Activated T-cell treated with anti-CD3 and anti-CD28 coated beads, Interleukin-2, amount 50 U/mL, for 1 hour (primary cell): ENCODE data around the gene KIRREL2.
"Not testable (repeated sequence)": the region's sequence is repeated elsewhere in the genome, so short reads cannot be mapped to it uniquely, and the experiment has no call there.

Source experiments
- DNase-seq: peaks from one replicate; pipeline ENCODE4 v3.0.0-alpha.2; 2020

The KIRREL2 gene

DNA sequence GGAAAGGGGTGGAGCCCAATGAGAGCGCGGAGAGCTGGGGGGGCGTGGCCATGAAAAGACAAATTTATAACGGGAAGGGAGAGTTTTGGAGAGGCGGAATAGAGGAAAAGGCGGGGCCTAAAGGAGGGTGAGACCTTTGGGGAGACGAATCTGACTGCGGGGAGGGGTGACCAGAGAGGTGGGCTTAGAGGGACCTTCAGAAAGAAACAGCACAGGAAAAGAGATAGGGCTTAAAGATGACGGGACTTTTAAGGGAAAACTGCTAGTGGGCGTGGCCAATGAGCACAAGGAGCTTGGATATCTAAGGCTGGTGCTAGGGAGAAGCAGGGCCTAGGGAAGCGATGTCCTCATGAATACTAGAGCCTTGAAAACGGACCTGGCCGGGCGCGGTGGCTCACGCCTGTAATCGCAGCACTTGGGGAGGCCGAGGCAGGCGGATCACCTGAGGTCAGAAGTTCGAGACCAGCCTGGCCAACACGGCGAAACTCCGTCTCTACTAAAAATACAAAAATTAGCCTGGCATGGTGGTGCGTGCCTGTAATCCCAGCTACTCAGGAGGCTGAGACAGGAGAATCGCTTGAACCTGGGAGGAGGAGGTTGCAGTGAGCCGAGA lies 13.5 kb downstream of the KIRREL2 start:
- DNase-seq, result not testable (repeated sequence)

DNA sequence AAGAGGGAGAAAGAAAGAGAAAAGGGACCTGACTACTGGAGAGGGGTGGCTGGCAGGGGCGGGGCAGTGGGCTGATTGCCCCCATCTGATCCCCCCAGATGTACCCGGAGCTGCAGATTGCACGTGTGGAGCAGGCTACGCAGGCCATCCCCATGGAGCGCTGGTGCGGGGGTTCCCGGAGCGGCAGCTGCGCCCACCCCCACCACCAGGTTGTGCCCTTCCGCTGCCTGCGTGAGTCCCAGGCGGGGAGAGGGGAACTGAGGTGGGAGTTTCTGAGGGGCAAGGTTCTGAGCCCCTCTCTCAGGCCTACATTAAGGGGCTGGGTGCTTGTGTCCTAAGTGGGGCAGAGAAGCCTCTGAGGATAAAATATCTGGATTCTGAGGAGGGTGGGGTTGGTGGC lies 14.1 kb downstream of the KIRREL2 start:
- no peak for DNase-seq

DNA sequence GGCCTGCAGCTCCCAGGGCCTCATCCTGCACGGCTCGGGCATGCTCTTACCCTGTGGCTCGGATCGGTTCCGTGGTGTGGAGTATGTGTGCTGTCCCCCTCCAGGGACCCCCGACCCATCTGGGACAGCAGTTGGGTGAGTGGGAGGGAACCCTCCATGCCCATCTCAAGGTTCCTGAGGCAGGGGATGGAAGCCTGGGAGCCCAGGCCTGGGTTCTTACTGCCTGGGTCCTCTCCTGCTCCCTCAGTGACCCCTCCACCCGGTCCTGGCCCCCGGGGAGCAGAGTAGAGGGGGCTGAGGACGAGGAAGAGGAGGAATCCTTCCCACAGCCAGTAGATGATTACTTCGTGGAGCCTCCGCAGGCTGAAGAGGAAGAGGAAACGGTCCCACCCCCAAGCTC lies 14.9 kb downstream of the KIRREL2 start:
- DNase-seq, result no peak

DNA sequence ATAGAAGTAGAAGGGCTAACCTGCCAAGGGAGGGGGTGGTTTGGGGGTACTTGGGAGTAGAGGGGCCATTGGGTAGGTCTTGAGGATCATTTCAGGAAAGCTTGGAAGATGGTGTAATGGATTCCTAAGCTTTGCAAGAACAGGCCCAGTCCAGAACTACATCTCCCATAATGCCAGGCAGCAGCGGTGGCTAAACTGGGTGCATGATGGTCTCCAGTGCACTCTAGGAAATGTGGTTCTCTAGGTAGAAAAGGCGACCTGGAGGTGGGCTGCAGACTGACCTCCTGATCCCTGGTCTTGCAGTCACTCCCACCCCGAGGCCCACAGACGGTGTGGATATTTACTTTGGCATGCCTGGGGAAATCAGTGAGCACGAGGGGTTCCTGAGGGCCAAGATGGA lies 15.5 kb downstream of the KIRREL2 start:
- DNase-seq, result no peak

DNA sequence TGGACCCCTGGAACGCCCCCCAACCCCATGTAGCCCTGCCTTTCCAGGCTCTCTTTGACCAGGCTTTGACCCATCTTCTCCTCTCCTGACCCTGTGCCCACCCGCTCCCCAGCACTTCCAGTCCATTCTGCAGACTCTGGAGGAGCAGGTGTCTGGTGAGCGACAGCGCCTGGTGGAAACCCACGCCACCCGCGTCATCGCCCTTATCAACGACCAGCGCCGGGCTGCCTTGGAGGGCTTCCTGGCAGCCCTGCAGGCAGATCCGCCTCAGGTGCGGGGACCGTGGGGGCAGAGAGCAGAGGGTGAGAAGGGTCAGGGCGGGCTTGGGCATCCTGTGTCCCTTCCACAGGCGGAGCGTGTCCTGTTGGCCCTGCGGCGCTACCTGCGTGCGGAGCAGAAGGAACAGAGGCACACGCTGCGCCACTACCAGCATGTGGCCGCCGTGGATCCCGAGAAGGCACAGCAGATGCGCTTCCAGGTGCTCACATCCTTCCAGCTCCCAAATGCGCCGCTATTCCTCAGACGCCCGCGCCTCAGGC lies 17.8 kb downstream of the KIRREL2 start:
- DNase-seq, result no peak

DNA sequence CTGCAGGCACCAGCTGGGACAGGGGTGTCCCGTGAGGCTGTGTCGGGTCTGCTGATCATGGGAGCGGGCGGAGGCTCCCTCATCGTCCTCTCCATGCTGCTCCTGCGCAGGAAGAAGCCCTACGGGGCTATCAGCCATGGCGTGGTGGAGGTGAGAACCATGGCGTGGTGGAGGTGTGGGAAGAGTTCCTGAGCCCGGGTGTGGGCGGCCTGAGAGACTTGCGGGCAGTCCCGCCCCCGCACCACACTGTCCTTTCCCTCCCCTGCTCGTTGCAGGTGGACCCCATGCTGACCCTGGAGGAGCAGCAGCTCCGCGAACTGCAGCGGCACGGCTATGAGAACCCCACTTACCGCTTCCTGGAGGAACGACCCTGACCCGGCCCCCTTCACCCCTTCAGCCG lies 22.4 kb downstream of the KIRREL2 start:
- DNase-seq, result no peak

DNA sequence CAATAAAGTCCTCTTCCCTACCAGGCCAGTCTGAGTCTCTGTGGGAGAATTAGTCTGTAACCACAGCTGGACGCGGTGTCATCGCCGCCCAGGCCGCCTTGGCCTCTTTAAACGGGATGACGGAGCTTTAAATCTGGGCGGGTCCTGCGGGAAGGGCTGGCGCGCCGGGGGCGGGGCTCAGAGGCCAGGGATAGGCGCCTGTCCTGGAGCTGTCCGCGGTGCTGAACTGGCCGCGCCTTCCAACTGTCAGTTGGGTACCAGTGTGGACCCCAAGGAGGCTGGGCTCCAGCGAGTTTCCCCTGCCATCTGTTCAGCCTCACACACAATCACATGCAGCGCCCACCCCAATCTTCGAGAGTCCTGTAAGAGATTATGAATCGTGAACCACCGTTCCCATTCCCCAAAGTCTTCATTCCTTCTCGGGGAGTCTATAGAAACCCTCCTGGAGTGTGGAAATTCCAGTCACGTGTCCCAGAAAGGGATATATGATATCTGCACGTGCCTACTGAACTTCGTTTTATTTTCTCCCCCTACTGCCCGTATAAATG lies 23.1 kb downstream of the KIRREL2 start:
- DNase-seq, result peak; percentile 70

DNA sequence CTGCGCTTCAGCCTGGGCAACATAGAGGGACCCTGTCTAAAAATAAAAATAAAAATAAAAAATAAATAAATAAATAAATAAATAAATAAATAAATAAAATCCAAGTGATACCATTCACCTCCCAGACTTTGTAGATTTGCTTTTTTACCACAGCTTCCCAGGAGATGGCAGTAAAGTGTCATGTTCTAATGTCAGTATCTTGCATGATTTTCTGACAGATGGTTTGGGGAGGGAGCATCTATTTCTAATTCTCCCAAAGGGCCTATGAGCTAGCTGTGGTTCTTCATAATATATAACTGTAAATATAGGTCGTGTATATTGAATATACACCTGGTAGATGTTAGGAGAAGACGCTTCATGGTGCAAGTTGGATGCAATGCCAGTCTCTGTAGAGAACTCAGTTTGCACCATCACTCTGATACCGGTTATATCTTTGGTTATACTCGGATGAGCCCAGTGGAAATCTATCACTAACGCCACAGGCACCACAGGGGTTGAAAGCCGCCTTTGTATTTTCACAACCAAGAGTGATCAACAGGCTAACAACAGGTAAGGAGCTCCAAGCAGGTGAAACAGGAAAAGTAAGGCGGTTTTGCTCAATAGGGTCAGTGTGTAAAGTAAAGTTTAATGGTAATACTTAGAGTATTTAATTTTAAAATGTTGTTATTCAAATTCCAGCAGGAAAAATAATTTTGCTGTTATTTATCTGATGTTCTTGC lies 25.6 kb downstream of the KIRREL2 start:
- no peak for DNase-seq

DNA sequence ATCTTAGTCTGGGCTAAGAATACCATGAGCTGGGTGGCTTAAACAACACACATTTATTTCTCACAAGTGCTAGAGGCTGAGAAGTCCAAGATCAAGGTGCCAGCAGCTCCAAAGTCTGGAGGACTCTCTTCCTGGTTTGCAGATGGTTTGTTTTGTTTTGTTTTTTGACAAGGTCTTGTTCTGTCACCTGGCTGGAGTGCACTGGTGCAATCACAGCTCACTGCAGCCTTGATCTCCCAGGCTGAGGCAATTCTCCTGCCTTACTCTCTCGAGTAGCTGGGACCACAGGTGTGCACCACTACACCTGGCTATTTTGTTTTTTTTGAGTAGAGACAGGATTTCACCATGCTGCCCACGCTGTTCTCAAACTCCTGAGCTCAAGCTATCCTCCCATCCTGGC lies 27.2 kb downstream of the KIRREL2 start:
- peak; percentile 57 for DNase-seq

DNA sequence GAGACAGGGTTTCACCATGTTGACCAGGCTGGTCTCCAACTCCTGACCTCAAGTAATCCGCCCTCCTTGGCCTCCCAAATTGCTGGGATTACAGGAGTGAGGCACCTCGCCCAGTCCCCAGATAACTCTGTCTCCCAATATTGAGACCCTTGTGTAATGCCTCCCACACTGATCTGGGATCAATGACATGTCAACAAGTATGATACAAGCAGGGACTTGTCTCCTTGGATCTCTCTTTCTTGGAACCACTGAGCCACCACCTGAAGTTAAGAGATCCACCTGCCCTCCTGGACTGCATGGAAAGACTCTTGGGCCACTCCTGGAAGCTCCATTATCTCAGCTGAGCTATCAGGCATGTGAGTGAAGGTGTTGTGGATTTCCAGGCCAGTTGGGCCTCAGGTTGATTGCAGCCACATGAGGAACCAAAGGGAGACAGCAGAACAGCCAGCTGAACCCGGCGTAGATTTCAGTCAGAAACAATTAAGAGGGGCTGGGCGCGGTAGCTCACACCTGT lies 28.6 kb downstream of the KIRREL2 start:
- DNase-seq, result peak; percentile 53

DNA sequence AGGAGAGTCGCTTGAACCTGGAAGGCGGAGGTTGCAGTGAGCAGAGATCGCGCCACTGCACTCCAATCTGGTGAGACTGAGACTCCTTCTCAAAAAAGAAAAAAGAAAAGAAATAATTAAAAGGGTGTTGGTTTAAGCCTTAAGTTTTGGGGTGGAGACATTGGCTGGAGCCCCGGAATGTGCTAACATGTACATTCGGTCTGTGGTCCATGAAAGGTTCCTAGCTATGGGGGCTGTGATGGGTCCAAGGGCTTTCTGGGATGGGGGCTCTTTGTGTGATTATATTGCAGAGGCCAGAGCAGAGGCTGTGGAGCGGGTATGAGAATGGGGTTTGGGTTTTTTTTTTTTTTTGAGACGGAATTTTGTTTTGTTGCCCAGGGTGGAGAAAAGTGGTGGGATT lies 29.2 kb downstream of the KIRREL2 start:
- peak; percentile 46 for DNase-seq

DNA sequence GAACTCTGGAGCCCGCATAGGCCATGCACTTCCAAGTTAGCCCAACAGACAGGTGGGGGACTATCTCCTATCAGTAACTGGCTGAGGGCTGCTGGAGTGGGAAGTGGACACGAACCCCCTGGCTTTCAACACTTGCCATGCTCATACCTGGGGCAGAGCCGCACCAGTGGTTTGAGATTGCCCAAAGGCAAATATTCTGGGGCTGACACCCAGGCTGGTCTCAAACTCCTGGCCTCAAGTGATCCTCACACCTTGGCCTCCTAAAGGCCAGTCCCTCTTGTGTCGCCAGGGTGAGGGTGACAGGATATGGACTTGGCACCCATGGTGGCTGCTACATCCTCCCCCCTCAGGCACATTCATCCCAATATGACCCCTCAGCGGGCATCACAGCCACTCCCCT lies 30.5 kb downstream of the KIRREL2 start:
- DNase-seq, result no peak

DNA sequence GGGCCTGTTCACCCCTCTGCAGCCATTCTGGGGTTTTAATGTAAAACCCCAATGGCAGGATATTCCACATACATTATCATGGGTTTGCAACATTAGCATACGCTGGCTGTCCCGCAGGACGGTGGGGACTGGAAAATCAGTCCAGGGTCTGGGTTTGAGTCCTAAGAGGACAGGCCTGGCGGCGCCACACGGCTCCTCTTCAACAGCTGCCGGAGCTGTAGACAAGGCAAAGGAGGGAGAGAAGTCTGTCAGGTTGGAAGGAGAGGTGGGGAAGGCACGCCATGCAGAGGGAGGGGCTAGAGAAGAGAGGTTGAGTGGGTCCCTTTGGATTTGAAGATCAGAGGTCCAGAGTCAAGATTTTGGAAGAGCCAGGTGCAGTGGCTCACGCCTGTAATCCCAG lies 31.7 kb downstream of the KIRREL2 start:
- no peak for DNase-seq

DNA sequence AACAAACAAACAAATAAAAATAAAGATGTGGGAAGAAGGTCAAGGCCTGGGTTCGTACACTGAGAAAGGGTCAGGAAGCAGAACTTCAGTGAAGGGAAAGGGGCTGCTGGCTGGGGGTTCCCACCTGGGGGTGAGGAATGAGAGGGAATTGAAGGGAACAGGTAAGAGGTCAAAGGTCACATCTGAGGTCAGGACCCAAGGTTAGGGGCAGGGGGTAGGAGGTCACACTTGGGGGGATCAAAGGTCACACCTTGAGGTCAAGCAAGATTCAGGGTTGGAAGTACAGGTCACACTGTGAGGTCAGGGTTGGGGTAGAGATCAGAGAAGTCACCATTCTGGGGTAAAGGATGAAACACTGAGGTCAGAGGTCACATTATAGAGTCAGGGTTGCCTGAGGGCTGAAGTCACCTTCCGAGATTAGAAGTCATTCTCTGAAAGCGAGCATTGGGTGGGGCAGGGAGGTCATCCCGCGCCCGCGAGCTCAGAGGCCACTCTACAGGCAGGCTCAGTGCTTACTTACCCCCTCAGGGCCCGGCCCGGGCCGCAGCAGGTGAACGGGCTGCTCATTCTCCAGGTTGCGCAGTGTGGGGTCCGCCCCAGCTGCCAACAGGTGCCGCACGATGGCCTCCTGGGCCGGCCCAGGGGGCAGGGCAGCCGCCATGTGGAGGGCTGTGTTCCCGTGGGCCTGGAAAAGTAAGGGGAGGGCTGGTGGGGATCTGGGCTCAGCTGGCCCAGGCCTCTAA lies 32.8 kb downstream of the KIRREL2 start:
- DNase-seq, result peak; percentile 59

DNA sequence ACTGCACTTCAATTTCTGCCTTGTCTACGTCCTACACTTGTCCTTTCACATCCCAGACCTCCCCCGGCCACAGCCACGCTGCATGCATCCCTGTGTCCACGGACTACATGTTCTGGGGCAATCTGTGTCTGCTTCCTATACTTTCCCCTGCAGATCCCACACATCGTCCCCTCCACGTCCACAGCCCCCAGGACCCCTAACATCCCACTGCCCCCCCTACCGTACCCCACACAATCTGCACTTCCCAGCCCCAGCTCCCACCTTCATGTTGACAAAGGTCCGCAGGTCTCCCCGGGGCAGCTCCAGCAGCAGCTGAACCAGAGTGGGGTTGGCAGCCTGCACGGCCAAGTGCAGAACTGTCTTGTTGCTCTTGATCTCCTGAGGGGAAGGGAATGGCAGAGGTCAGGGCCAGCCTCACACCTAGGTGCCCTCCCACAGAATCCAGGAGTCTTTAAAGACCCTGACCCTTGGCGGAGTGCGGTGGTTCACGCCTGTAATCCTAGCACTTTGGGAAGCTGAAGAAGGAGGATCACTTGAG lies 33.5 kb downstream of the KIRREL2 start:
- DNase-seq, result peak; percentile 55

DNA sequence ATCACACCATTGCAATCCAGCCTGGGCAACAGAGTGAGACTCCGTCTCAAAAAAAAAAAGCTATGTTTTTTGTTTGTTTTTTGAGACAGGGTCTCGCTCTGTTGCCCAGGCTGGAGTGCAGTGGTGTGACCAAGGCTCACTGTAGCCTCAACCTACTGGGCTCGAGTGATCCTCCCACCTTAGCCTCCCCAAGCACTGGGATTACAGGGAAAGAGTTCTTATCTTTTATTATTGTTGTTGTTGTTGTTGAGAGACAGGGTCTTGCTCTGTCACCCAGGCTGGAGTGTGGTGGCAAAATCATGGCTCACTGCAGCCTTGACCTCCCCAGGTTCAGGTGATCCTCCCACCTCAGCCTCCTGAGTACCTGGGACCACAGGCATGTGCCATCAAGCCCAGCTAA lies 35.1 kb downstream of the KIRREL2 start:
- not testable (repeated sequence) for DNase-seq

DNA sequence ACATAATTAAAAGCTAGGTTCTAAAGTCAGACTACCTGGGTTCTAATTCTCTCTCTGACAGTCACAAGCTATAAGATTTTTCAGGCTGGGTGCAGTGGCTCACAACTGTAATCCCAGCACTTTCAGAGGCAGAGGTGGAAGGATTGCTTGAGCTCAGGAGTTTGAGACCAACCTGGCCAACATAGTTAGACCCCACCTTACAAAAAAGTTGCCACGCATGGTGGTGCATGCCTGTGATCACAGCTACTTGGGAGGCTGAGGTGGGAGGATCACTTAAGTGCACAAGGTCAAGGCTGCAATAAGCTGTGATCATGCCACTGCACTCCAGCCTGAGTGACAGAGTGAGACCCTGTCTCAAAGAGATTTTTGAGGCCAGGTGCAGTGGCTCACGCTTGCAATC lies 37.6 kb downstream of the KIRREL2 start:
- no peak for DNase-seq

DNA sequence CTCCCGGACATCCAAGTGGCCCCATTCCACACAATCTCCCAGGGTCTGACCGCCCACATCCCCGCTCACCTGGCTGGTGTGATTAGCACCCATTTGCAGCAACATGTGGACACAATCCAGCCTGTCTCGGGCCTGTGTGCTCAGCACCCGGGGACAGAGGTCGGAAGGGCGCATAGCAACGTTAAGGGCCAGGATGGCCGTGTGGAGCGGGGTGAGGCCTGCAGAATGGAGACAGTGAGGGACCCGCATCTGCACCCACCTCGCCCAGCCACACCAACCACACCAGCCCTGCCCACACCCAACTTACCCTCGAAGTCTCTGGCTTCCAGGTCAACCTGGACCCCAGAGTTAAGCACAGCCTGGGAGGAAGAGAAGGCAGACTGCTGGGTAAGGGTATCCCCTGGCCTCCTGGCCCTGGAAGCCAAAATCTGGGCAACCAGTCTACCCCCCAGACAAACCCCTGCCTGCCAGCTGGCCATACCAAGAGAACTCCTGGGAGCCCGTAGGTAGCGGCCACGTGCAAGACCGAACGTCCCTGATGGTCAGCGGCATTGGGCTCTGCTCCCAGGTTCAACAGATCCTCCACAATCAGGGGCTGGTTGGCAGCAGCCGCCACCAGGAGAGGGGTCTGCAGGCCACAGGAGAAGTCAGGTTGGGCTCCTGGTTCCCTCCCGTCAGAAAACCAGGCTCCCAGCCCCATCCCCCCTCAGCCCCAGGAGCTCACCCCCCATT lies 39.4 kb downstream of the KIRREL2 start:
- DNase-seq, result peak; percentile 47

DNA sequence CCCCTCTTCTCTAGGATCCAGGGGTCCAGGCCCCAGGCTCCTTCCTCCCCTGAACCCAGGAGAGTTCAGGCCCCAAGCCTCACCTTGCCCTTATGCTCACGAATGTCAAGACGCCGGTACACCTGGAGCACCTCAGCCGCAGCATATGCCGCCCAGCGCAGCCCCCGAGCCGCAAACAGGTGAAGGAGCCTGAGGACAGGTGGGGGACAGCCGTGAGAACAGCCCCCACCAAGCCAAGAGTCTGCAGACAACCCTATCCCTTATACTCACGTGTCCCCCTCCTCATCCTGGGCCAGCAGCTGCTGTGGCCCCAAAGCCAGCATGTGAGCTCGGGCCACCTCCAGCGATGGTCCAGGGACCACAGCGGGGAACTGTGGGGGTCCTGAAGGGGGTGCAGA lies 39.9 kb downstream of the KIRREL2 start:
- peak; percentile 41 for DNase-seq

DNA sequence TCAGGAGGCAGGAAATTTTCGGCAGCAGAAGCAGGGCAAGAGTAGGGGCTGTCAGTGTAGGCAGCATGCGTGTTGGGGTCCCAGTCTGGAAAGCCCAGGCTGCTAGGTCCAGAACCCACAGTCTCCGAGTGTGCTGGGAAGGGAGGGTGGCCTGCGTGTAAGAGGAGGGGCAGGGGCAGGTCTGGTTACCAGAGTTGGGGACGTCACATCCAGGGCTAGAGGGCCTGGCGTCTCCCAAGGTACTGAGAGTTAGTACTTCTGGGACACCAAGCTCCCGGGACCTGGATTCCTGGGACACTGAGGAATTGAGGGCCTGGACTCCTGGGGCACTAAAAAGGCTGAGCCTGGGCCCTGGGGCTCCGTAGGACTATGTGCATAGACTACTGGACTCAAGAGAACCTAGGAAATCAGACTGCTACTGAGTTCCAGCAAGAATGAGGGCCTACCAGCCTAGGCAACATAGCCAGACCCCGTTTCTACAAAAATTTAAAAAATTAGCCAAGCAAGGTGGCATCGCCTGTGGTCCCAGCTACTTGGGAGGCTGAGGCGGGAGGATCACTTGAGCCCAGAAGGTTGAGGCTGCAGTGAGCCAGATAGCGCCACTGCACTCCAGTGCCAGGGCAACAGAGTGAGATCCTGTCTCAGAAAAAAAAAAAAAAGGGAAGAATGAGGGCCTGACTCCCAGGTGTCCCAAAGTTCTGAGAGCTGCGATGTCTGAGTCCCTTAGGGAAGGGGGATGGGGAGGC lies 41.2 kb downstream of the KIRREL2 start:
- DNase-seq, result peak; percentile 38

DNA sequence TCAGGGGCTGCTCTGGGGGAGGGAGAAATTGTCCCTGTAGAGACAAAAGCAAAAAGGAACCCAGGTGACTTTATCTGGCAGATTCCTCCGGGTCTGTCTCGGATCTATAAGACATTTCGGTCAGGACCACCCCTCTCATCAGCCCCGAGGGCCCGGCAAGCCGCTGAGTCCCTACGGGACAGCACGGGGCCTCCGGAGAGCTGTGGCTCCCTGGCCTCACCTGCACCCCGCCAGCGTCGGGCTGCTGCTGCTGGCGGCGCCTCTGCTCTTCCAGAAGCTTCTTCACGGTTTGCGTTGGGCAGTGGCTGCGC lies 41.7 kb downstream of the KIRREL2 start:
- DNase-seq, result no peak
